PFSK-1 (cell line): ENCODE measurements around the gene FRAT2. TPM values are rescaled to one million over a fixed set of nuclear protein-coding genes. Genes with fewer than 3 reads are reported as not detected.

ENCODE experiments used
- FOXP2 ChIP-seq: optimal IDR thresholded peaks from 2 replicates; pipeline ENCODE3; 2011; ENCODE audit warnings: borderline replicate concordance, control low read depth, inconsistent platforms; ENCODE audit not compliant: insufficient read depth; ENCODE audit errors: extremely low read length, extremely low read depth
- POLR2AphosphoS5 ChIP-seq: IDR thresholded peaks from 2 replicates; pipeline ENCODE4 v1.6.1; 2012; ENCODE audit warnings: low read depth, mild to moderate bottlenecking, control low read depth, low read length, moderate library complexity
- SIN3A ChIP-seq: IDR thresholded peaks from 2 replicates; pipeline ENCODE4 v1.6.1; 2012; ENCODE audit warnings: mild to moderate bottlenecking, low read length, moderate library complexity, borderline replicate concordance; ENCODE audit not compliant: insufficient read depth
- TAF1 ChIP-seq: IDR thresholded peaks from 2 replicates; pipeline ENCODE4 v1.6.1; 2012; ENCODE audit warnings: low read length, control low read depth, borderline replicate concordance; ENCODE audit not compliant: insufficient read depth
- polyA plus RNA-seq: library from polyadenylated mRNA; unstranded; fragments of >200 nt; gene quantifications from one replicate; pipeline ENCODE4 v1.2.1, GENCODE V29; 2012; ENCODE audit warnings: low read depth, missing spikeins; ENCODE audit not compliant: insufficient read length
- TF ChIP-seq, protein P1 (sequence below), 2 experiments: IDR thresholded peaks; 2 replicates each; pipeline versions ENCODE4 v1.6.1 to v1.8.0; 2011 to 2012; ENCODE audit warnings: low read depth in 2 of 2, low read length in 2 of 2, control low read depth in 1 of 2, inconsistent platforms in 1 of 2, mild to moderate bottlenecking in 1 of 2, moderate library complexity in 1 of 2; ENCODE audit not compliant: insufficient read depth in 1 of 2

The FRAT2 gene, protein sequence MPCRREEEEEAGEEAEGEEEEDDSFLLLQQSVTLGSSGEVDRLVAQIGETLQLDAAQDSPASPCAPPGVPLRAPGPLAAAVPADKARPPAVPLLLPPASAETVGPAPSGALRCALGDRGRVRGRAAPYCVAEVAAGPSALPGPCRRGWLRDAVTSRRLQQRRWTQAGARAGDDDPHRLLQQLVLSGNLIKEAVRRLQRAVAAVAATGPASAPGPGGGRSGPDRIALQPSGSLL
- polyA plus RNA-seq, result 14.1 TPM

DNA sequence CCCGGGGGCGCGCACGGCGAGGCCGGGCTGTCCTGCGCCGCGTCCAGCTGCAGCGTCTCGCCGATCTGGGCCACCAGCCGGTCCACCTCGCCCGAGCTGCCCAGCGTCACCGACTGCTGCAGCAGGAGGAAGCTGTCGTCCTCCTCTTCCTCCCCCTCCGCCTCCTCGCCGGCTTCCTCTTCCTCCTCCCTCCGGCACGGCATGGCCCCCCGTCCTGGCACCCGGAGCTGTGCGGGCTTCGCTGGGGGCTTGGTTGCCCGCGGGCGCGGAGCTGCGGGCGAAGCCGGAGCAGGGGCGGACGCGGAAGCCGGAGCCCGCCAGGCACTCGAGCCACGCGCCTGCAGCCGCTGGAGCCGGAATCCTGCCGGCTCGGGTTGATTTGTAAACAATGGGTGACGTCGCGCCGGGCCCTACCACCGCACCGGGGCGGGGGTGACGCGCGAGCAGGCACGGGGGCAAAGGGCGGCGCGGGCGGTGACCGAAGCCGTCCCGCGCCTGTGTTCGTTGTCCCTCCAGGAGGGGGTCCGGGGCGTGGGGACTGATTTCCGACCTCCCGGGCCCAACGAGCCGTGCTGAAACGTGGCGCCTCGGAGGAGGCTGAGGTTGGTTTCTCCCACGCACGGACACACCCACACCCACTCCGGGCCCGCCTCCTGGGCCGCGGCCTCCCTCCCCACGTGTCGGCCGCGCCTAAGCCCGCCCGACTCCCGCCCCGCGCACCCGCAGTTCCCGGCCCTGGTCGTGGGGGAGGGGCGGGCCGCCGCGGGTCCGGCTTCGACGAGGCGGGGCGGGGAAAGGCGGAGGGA, at the start of gene FRAT2:
FRAT2 (minus strand) TSS at position 360 of the 806 bp plus-strand sequence; CDS start at position 203, 157 bp downstream.
- TF ChIP-seq FOXP2 (peak; percentile 97), SIN3A (peak; percentile 88; the same call in 1 of the 2 replicates)
- TF ChIP-seq, protein P1, sequence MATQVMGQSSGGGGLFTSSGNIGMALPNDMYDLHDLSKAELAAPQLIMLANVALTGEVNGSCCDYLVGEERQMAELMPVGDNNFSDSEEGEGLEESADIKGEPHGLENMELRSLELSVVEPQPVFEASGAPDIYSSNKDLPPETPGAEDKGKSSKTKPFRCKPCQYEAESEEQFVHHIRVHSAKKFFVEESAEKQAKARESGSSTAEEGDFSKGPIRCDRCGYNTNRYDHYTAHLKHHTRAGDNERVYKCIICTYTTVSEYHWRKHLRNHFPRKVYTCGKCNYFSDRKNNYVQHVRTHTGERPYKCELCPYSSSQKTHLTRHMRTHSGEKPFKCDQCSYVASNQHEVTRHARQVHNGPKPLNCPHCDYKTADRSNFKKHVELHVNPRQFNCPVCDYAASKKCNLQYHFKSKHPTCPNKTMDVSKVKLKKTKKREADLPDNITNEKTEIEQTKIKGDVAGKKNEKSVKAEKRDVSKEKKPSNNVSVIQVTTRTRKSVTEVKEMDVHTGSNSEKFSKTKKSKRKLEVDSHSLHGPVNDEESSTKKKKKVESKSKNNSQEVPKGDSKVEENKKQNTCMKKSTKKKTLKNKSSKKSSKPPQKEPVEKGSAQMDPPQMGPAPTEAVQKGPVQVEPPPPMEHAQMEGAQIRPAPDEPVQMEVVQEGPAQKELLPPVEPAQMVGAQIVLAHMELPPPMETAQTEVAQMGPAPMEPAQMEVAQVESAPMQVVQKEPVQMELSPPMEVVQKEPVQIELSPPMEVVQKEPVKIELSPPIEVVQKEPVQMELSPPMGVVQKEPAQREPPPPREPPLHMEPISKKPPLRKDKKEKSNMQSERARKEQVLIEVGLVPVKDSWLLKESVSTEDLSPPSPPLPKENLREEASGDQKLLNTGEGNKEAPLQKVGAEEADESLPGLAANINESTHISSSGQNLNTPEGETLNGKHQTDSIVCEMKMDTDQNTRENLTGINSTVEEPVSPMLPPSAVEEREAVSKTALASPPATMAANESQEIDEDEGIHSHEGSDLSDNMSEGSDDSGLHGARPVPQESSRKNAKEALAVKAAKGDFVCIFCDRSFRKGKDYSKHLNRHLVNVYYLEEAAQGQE (IDR thresholded peaks at IDR 0.05; ENCODE audit: insufficient read depth in 1 of 2, low read depth in 2 of 2, low read length in 2 of 2), result no peak

DNA sequence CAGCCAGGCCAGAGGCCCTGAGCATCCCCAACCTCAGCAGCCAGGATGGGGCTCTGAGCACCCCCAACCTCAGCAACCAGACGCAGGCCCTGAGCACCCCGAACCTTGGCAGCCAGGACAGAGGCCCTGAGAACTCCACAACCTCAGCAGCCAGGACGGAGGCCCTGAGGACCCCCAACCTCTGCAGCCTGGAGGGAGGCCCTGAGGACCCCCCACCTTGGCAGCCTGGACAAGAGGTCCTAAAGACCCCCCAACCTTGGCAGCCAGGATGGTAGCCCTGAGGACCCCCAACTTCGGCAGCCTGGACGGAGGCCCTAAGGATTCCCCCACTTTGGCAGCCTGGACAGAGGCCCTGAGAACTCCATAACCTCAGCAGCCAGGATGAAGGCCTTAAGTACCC, 49.6 kb upstream of the FRAT2 start:
- TF ChIP-seq, protein P1 (IDR thresholded peaks at IDR 0.05; ENCODE audit: insufficient read depth in 1 of 2, low read depth in 2 of 2, low read length in 2 of 2), result no peak
- TF ChIP-seq SIN3A (no peak), POLR2AphosphoS5 (no peak), FOXP2 (no peak), TAF1 (no peak)

DNA sequence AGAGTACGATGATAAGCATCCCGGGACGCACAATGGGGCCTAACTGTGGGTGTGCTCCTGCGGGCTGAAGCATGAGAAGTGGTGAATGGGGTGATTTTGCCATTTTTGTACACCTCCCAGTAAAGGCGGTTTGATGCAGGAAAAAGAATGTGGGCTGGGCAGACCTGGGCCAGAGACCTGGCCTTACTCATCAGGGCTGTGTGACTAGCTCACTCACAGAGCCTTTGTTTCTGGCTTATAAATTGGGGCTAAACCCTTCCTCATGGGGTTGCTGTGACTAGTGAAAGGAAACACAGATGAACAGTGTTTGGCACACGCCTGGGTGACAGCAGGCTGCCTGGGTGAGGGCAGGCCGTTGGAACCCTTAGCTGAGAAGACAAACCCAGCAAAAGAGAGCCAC, 48.6 kb upstream of the FRAT2 start:
- no peak for TF ChIP-seq TAF1
- no peak for TF ChIP-seq SIN3A
- no peak for TF ChIP-seq FOXP2
- TF ChIP-seq, protein P1 (IDR thresholded peaks at IDR 0.05; ENCODE audit: insufficient read depth in 1 of 2, low read depth in 2 of 2, low read length in 2 of 2), result no peak
- TF ChIP-seq POLR2AphosphoS5, result no peak

DNA sequence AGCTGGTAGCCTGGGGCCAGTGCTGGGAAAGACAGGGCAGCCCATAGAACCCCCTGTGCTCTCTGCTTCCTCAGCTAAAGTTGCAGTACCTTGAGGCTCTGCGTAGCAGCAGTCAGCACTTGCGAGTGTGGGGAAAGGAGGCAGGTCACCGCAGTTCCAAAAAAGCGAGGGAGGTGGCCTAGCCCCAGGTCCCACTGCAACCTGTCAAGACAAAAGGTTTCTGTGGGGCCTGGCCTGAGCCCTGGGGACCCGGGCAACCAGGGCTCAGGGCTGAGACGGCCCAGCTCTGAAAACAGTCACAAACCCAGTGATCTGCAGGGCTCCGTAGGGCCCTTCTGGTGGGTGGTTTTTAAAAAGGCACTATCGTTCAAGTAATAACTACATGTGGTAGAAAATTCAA, 47.1 kb upstream of the FRAT2 start:
- TF ChIP-seq FOXP2 (no peak), SIN3A (no peak), TAF1 (no peak), POLR2AphosphoS5 (no peak)
- TF ChIP-seq, protein P1 (IDR thresholded peaks at IDR 0.05; ENCODE audit: insufficient read depth in 1 of 2, low read depth in 2 of 2, low read length in 2 of 2), result no peak
